Breast epithelium (tissue), 3 donors: Measurements from ENCODE around the gene TUBB2B.

Source experiments
- CTCF ChIP-seq, 3 donors: fragments of 450-650 bp; IDR thresholded peaks; one replicate each; pipeline ENCODE4 v1.5.1; 2016 to 2017; ENCODE audit warnings: antibody characterized with exemption in 3 of 3, mild to moderate bottlenecking in 3 of 3, moderate library complexity in 3 of 3
- POLR2A ChIP-seq: fragments of 450-650 bp; IDR thresholded peaks from one replicate; pipeline ENCODE4 v1.6.1; 2016; ENCODE audit warnings: antibody characterized with exemption, mild to moderate bottlenecking, moderate library complexity

GRCh38 chr6:3276174-3277167 lies 49.0 kb upstream of the TUBB2B start:
- TF ChIP-seq CTCF (IDR thresholded peaks at IDR 0.05): no peak
- TF ChIP-seq POLR2A: no peak
